ENCODE measurements around the gene DAPL1.
"Not testable (repeated sequence)": the region's sequence is repeated elsewhere in the genome, so short reads cannot be mapped to it uniquely, and the experiment has no call there.

The DAPL1 gene

DNA sequence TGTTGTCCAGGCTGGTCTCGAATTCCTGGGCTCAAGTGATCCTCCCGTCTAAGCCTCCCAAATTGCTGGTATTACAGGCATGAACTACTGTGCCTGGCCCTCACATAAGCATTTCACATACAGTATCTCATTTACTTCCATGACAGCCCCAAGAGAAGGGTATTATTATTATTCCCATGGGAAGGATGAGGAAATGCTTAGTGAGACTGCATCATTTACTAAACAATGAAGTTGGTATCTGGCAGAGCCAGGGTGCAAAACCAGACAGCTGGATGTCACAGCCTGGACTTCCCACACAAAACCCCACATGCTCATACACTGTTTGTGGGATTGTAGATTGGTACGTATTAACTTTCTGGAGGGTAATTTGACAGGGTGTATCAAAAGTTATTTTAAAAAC lies 29.9 kb downstream of the DAPL1 start:
- no peak for DNase-seq

DNA sequence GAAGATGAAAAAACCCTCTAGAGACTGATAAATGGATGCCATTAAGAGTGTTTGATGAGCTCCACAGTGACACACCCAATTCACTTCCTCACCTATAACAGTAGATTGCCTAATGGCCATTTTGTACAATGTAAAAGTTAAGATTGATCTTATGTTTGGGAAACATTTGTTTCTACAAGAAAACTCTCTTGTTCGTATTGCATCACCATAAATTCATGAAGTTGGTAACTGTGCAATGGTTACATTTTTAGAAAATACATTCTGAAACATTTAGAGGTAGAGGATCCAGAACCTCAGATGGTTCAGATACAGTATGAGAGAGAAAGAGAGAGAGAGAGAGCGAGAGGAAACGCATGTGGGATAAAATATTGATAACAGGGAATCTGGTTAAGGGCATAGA lies 31.8 kb downstream of the DAPL1 start:
- no peak for DNase-seq

DNA sequence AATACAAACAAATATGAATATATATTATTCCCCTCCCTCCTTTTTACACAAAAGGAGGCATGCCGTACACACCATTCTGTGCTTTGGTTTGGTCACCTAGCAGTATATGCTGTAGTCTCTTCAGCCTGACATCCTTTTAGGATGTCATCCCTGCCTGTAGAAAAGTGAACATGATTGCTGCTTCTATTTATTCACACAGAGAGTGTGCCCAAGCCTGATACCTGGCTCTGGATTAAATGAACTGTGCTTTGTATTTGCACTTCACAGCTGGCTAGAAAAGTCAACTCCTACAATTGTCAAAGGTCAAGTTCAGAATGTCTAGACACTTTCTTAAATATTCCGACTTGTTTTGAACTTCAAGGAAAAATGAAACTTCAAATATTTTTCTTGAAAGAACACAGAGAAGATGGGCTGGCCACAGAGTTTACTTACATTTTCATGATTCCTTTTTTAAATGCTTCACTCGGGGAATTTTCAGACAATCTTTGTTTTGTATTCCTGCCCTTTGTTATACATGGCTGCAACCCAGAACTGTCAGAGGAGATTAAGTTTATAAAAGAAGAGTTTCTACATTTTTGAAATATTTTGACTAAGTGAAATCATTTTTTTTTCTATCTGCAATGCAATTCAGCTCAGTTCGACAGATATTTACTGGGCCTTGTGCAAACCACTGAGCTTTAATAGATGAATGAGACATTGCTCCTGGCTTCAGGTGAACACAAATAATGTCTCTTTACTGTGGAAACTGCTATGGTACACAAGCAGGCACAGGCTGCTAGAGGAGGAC lies 33.5 kb downstream of the DAPL1 start:
- DNase-seq: no peak

DNA sequence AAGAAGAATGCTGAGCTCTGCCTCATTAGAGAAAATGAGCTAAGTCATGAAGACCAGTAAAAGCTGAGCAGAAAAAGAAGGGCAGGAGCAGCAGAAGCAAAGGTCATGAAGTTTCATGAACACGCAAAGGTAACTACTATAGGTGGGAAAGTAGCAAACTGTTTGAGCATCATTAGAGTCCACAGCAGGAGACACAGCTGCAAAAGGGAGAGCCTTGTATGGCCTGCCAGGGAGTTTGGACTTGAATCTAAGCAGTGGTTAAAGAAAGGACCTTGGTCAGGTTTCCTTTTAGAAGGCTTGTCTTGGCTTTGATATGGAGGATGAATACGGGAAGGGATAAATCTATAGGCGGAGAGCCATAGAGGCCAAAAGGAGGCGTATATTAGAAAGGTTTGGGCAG lies 34.0 kb downstream of the DAPL1 start:
- no peak for DNase-seq

DNA sequence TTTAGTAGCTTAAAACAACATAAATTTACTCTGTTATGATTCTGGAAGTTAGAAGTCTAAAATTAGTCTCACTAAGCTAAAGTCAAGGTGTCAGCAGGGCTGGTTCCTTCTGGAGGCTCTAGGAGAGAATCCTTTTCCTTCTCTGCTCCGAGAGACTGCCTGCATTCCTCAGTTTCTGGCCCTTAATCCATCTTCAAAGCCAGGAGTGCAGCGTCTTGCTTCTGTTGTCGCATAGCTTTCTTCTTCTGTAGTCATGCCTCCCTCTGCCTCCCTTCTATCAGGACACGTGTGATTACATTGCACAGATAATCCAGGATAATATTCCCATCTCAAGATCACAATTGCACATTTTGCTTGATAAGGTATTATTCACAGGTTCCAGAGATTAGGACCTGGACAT lies 35.1 kb downstream of the DAPL1 start:
- DNase-seq: no peak

DNA sequence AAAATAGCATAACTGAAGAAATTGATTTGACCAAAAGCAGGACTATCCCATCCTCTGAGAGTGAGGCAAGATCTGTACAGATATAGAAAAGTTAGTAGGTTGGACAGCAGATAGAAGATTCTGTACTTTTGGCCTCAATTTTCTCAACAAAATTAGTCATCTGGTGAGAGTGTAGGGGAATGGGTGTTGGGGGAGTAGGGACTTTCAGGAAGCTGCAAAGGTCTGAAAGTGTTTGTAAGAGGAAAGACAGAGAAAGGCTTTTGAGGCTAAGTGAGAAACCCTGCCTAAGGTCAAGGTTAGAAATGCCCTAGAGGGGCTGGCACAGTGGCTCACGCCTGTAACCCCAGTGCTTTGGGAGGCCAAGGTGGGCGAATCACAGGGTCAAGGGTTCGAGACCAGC lies 40.3 kb downstream of the DAPL1 start:
- no peak for DNase-seq

DNA sequence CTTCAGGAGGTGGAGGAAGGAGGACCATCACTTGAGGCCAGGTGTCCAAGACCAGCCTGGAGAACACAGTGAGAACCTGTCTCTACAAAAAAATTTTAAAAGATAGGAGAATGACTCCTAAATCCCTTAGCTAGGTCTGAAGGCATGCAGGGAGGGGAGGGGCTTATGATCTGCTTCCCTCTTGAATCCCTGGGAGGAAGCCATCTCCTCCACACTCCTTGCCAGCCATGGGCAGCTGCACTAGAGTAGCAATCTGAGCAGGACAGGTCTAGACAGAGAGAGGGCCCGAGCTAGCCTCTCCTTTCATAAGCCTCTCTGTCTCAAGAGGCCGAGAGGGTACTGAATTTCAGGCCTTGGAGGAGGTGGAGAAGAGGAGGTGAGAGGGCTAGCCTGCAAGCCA lies 42.5 kb downstream of the DAPL1 start:
- no peak for DNase-seq

DNA sequence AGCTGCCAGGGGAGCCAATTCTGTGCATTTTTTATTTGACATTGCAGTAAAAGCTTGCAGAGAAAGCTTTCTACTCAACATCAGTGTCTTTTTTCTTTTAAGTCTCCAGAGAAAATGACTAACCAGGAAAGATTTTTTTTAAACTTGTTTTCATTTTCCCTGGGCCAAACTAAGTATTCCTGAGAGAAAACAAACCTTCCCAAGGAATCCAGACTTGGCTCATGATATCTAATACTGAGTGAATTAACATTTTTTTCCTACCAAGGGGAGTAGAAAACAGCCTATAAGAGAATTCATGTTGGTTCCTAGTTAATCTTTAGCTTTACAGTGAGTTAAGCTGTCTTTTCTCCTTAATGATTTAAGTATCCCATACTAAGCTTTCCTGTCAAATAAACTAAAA lies 46.7 kb downstream of the DAPL1 start:
- no peak for DNase-seq

DNA sequence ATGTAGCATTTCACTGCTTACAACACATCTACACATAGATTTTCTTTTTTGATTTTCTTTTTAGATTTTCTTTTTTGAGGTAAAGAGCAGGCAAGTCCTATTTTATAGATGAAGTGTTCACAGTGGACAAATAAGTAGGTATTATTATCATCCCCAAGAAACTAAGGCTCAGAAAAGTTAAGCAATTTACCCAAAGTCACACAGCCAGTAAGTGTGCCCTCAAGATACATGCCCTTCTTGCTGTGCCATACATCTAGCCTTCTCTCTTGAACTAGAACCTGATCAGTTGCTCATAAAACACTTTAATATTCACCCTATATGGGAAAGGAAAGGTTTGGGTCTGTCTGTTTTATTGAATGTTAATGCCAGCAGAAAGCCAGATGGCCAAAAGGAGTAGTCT lies 50.3 kb downstream of the DAPL1 start:
- DNase-seq: no peak

DNA sequence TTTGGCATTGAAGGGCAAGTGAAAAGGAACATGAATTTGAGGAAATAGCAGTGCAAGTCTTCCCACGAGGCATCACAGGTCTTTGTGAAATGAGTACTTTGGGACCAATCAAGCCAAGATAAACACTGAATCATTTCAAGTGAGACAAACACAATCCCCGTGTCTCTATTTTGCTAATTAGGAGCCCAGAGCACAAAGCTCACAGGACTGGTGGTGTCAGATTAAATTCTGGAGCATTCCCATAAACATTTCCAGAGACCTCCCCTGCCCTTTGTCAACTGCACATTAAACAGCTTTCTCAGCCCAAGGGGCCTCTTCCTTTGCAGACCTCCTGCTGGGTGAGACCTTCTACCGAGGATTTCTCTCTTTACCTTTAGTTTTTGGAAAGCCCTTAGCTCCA lies 50.7 kb downstream of the DAPL1 start:
- no peak for DNase-seq

DNA sequence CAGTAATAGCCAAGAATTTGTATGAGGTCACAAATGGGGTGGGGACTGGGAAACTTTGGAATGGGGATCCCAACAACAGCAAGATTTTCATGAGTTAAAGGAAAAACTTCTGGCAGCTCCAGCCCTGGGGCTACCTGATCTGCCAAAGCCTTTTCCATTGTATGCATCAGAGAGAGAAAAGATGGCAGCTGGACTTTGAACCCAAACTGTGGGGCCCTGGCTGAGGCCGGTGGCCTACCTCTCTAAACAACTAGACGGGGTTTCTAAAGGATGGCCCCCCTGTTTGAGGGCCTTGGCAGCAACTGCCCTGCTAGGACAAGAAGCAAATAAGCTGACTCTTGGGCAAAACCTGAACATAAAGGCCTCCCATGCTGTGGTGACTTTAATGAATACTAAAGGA lies 52.4 kb downstream of the DAPL1 start:
- not testable (repeated sequence) for DNase-seq

DNA sequence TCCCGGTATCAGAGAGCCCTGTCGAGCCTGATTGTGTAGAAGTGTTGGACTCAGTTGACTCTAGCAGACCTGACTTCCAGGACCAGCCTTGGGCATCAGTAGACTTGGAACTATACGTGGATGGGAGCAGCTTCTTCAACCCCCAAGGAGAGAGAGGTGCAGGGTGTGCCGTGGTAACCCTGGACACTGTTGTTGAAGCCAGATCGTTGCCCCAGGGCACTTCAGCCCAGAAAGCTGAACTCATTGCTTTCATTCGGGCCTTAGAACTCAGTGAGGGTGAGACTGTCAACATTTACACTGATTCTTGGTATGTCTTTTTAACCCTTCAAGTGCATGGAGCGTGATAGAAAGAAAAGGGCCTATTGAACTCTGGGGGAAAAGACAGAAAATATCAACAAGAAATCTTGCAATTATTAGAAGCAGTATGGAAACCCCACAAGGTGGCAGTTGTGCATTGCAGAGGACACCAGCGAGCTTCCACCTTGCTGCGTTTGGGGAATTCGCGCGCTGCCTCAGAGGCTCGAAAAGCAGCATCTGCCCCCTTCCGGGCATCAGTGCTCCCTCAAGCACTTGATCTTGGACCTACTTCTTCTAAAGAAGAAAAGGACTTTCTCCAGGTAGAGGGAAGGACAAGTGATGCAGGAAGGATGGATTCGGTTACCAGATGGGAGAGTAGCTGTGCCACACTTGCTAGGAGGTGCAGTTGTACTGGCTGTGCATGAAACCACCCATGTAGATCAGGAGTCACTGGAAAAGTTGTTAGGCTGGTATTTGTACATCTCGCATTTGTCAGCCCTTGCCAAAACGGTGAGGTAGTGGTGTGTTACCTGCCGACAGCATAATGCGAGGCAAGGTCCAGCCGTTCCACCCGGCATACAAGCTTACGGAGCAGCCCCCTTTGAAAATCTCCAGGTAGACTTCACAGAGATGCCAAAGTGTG lies 53.2 kb downstream of the DAPL1 start:
- DNase-seq: not testable (repeated sequence)

DNA sequence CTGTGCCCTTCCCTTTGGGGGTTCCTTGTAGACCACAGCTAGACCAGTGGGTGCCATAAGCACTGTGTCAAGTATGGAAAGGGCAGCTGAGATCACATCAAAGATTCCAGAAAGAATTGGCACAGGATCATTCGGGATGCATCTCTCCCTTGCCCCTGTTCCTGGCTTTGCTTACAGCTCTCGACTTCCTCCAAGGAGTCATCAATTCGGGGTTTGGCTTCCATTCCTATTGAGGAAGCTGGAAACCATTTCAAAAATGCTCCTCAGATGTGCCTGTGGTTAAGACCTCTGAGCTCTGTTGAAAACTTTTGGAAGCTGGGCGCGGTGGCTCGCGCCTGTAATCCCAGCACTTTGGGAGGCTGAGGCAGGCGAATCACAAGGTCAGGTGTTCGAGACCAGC lies 65.1 kb downstream of the DAPL1 start:
- DNase-seq: not testable (repeated sequence)

DNA sequence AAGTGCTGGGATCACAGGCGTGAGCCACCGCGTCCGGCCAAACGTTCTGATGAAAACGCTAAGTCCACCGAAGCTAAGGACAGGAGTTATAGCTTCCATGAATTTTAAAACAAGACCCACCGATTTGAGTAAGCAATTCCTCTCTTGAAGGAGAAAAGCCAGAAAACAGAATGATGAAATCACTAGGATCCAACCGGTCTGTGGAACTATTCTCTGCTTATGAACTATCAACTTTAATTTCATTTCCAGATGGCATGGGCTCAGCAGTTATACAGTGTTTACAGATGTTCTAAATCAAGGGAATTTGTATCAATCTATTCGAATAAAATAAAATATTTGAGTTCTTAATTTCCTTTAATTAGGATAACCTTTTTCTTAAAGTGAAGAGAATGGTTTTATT lies 66.5 kb downstream of the DAPL1 start:
- not testable (repeated sequence) for DNase-seq

DNA sequence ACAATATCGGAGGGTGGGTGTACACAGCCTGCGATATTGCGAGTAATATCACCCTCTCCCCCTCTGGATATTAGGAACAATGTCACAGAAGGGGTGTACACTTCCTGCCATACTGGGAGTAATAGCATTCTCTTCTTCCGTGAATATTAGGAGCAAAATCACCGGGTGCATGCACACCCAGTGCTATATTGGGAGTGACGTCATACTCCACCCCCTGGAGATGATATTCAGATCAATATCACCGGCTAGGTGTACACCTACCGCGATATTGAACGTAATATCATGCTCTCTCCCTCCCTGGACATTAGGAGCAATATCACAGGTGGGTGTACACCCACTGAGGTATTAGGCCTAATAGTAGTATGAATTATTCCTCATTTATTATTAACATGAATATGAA lies 70.4 kb downstream of the DAPL1 start:
- DNase-seq: not testable (repeated sequence)

All from stimulated activated naive CD4-positive, alpha-beta T cell treated with Interleukin-2 at 50 U/mL for 16 hours (primary cell).